ENCODE data around the gene HADHB.
A peak's percentile ranks its signal among the peaks of the same experiment; 100 is the strongest.
"Not testable (repeated sequence)": the region's sequence is repeated elsewhere in the genome, so short reads cannot be mapped to it uniquely, and the experiment has no call there.

The HADHB gene

DNA sequence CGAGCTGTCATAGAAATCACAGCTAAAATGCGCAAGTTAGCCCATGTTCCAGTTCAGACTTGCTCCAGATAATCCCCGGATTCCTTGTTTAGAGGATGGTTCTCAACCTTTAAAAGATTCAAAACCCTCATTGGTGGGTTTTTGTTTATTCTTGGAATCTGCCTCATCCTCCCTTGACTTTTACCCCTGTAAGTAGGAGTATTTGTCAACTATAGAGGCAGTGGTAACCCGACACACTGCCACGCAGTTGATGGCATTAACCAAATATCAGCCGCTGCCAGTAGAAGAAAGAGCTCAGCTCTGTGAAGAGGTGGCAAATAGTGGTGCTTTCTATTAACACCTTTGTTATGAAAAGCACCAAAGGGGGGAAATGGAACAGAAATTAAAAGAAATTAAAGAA, 60.8 kb downstream of the HADHB start:
- no peak for TF ChIP-seq Cebpa-rat (IDR thresholded peaks at IDR 0.05)

DNA sequence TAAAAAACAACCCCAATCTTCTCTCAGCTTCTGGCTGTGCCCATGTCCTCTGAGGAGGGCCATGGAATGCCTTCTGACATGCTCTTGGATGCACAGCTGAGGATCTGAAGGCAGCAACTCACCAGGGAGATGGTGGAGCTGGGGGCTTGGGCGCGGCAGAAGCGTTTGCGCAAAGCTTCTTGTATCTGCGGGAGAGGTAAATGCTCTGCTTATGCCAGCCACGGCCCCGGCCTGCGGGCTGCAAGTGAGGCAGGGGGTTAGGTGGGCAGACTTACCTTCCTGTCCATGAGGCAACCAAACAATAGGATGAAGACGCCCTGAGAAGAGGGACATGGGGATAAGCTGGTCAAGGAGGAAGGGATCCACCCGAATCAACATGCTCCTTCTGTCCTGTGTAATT, 65.2 kb downstream of the HADHB start:
- TF ChIP-seq Cebpa-rat (IDR thresholded peaks at IDR 0.05), result no peak

More for the DNA sequence above, 60.8 kb downstream of the HADHB start:
- H3K27me3 ChIP-seq, result no peaks in the 10 kb centered on the region
- H3K4me1 ChIP-seq, result peaks cover 2% of the 10 kb centered on the region
- no peaks in the 10 kb centered on the region for H4K20me1 ChIP-seq
- no peaks in the 10 kb centered on the region for H3K36me3 ChIP-seq
- H3K9ac ChIP-seq, result no peak overlapping the region
- H3K4me3 ChIP-seq, result no peak overlapping the region
- H3K27ac ChIP-seq, result no peak overlapping the region
- no peak overlapping the region for H3K4me2 ChIP-seq
- H3K9me3 ChIP-seq, result no peaks in the 10 kb centered on the region

DNA sequence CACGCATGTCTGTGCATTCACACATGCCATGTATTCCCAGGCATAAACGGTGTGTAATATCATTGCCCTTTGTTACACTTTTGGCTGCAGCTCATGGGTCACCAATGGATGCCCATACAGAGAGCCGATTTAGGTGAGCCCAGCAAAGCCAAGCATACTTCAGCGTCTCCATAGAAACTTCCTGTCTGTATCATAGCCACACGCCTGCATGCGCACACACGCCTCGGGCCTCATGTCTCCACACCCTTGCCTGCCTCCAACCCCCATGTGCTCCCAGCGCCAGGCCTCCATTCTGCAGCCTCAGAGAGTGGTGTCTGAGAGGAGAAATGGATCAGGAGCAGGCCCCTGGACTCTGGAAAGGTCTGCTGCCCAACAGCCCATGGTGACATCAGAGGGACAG, 67.7 kb downstream of the HADHB start:
- H3K27me3 ChIP-seq, result no peaks in the 10 kb centered on the region
- no peak overlapping the region for H3K9ac ChIP-seq
- no peak overlapping the region for H3K27ac ChIP-seq
- no peaks in the 10 kb centered on the region for H3K4me1 ChIP-seq
- no peak for TF ChIP-seq Cebpa-rat (IDR thresholded peaks at IDR 0.05)
- no peaks in the 10 kb centered on the region for H4K20me1 ChIP-seq
- no peak overlapping the region for H3K4me2 ChIP-seq
- H3K9me3 ChIP-seq, result no peaks in the 10 kb centered on the region
- H3K36me3 ChIP-seq, result no peaks in the 10 kb centered on the region
- no peak overlapping the region for H3K4me3 ChIP-seq

More for the DNA sequence above, 65.2 kb downstream of the HADHB start:
- no peak overlapping the region for H3K27ac ChIP-seq
- no peaks in the 10 kb centered on the region for H4K20me1 ChIP-seq
- no peak overlapping the region for H3K9ac ChIP-seq
- H3K4me3 ChIP-seq, result no peak overlapping the region
- H3K27me3 ChIP-seq, result no peaks in the 10 kb centered on the region
- no peaks in the 10 kb centered on the region for H3K36me3 ChIP-seq
- no peak overlapping the region for H3K4me2 ChIP-seq
- H3K9me3 ChIP-seq, result no peaks in the 10 kb centered on the region
- no peaks in the 10 kb centered on the region for H3K4me1 ChIP-seq

DNA sequence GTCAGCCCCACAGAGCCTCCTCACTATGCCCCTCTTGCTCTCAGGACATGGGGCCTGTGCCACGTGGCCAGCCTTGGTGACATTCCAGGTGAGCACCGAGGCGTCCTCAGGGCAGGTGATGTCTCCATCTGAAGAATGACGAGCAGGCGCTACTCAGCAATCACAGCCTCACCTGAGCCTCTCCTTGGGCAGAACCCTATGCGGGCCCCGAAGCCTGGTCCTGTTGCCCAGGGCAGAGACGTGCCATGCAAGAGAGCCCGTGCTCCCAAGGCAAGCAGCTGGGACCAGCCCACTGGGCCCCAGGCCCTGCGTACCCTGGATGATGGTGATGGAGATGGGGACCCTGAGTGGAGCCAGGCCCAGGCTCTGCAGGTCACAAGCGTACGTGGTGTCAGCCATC, 68.7 kb downstream of the HADHB start:
- TF ChIP-seq Cebpa-rat (IDR thresholded peaks at IDR 0.05), result no peak
- Histone ChIP-seq H3K4me2 (no peak overlapping the region), H3K9ac (no peak overlapping the region), H4K20me1 (no peaks in the 10 kb centered on the region), H3K9me3 (no peaks in the 10 kb centered on the region), H3K36me3 (no peaks in the 10 kb centered on the region), H3K4me3 (no peak overlapping the region), H3K27ac (no peak overlapping the region), H3K4me1 (no peaks in the 10 kb centered on the region), H3K27me3 (no peaks in the 10 kb centered on the region)

DNA sequence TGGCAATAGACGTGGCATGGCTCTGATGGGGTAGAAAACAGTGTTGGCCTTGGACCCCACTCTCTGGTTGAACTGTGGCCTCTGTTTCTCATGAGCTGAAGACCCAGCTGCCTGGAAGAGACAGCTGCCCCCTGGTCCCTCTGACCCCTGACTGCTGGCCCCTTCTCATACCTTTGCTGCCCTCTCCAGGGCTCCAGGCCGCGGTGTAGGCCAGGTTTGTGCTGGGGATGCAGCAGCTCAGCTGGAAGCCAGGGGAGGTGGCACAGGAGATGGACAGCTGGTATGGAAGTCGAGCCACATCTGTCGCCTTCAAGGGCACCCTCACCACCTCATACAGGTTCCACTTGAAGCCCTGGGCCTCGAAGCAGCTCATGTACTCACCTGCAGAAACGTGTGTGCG, 69.5 kb downstream of the HADHB start:
- Histone ChIP-seq H3K27ac (no peak overlapping the region), H3K4me2 (no peak overlapping the region), H3K9ac (no peak overlapping the region), H3K36me3 (no peaks in the 10 kb centered on the region), H3K4me1 (no peaks in the 10 kb centered on the region), H3K27me3 (no peaks in the 10 kb centered on the region), H3K9me3 (no peaks in the 10 kb centered on the region), H4K20me1 (no peaks in the 10 kb centered on the region), H3K4me3 (no peak overlapping the region)
- no peak for TF ChIP-seq Cebpa-rat (IDR thresholded peaks at IDR 0.05)

DNA sequence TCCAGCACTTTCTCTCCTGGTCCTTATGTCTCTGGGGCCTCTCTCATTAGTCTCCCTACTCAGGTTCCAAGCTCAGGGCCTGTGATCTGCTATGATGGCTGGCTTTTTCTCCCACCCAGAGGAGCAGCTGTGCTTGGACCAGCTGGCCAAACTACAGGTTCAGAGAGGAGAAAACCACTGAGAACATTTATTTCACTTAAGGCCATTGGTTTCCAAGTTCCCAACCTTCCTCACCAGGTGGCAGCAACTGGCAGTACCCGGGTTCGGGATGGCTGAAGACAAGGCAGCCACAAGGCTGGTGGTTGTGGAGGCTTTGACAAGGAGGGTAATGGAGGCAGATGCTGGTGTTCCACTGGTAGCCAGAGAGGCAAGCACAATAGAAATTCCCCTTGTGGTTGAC, 71.3 kb downstream of the HADHB start:
- no peak overlapping the region for H3K4me3 ChIP-seq
- H3K9ac ChIP-seq, result no peak overlapping the region
- no peak for TF ChIP-seq Cebpa-rat (IDR thresholded peaks at IDR 0.05)
- no peaks in the 10 kb centered on the region for H3K9me3 ChIP-seq
- no peaks in the 10 kb centered on the region for H3K4me1 ChIP-seq
- H3K36me3 ChIP-seq, result no peaks in the 10 kb centered on the region
- no peaks in the 10 kb centered on the region for H3K27me3 ChIP-seq
- no peaks in the 10 kb centered on the region for H4K20me1 ChIP-seq
- no peak overlapping the region for H3K27ac ChIP-seq
- no peak overlapping the region for H3K4me2 ChIP-seq

DNA sequence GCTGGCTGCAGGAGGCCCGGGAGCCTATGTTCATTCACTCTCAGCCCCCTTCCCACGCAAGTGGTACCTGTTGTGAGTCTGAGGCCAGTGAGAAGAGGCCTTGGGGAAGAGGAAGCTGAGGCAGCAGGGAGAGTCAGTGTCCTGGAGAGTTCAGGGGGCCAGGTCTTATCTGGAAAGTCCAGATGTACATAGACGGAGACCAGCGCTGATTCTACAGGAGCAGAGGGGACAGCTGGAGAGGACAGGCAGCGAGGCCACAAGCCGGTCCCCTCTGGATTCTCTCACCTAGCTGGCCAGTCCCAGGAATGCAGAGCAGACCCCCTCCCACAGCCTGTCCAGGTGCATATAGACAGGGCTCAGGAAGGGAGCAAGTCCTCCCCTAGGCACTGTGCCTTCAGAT, 72.1 kb downstream of the HADHB start:
- no peaks in the 10 kb centered on the region for H3K27me3 ChIP-seq
- TF ChIP-seq Cebpa-rat (IDR thresholded peaks at IDR 0.05), result no peak
- H3K36me3 ChIP-seq, result no peaks in the 10 kb centered on the region
- H3K4me3 ChIP-seq, result no peak overlapping the region
- no peak overlapping the region for H3K4me2 ChIP-seq
- no peaks in the 10 kb centered on the region for H3K4me1 ChIP-seq
- no peaks in the 10 kb centered on the region for H4K20me1 ChIP-seq
- H3K9me3 ChIP-seq, result no peaks in the 10 kb centered on the region
- H3K27ac ChIP-seq, result no peak overlapping the region
- H3K9ac ChIP-seq, result no peak overlapping the region

DNA sequence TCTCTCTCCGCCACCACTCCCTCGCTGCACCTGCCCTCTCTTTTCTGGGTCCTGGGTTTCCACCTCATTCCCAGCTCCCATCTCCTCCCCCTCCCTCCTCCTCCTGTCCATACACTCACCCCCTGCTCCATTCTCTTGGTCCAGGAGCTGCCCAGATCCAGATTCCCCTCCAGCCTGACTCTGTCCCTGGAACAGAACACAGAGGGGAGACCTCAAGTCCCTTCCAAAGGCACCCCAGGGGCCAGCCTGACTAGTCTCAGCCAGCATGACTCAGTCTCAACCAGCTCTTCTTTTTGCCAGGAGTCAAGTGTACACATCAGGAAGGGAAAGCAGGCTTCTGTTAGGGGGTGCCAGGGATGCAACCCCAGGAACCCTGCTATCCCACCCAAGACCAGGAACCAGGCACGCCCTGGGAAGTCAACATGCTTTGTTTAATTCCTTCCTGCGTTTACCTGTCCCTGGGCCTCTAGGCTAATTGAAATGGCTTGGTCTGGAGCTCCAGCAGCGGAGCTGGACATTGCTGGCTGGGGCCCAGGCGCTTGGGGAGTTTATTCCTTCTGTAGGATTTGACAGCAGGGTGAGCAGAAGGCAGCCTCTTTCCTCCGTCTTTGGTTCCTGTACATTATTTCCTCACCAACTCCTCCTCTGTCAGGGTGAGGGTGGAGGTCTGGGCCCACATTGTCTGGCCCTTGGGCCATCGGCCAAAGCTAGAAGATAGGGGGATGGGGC, 72.8 kb downstream of the HADHB start:
- no peaks in the 10 kb centered on the region for H4K20me1 ChIP-seq
- no peaks in the 10 kb centered on the region for H3K9me3 ChIP-seq
- H3K4me3 ChIP-seq, result no peak overlapping the region
- H3K27me3 ChIP-seq, result no peaks in the 10 kb centered on the region
- no peak overlapping the region for H3K9ac ChIP-seq
- no peaks in the 10 kb centered on the region for H3K36me3 ChIP-seq
- H3K4me2 ChIP-seq, result no peak overlapping the region
- H3K27ac ChIP-seq, result no peak overlapping the region
- H3K4me1 ChIP-seq, result no peaks in the 10 kb centered on the region
- no peak for TF ChIP-seq Cebpa-rat (IDR thresholded peaks at IDR 0.05)

DNA sequence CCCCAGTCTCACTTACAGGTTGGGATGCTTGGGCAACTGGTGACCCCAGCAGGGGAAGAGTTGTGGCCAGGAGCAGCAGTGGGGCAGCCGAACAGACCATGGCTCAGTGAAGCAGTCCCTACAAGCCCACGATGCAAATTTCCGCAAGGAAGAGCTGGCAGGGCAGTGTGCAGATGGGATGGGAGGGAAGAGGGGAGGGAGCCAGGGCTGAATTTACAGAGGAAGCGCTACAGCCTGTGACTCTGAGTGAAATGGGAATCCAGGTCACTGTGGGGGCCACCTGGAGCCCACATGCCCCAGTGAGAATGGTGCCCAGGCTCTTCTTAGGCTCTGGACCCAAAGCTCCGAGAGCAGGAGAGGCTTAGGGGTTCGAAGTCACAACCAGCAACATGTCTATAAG, 74.2 kb downstream of the HADHB start:
- H3K4me2 ChIP-seq, result no peak overlapping the region
- no peak overlapping the region for H3K4me3 ChIP-seq
- H3K9ac ChIP-seq, result no peak overlapping the region
- 0 out of 2 replicates have a peak overlapping the region, but pooled peaks have one; percentile 13 for H3K27ac ChIP-seq
- no peaks in the 10 kb centered on the region for H3K27me3 ChIP-seq
- H3K36me3 ChIP-seq, result no peaks in the 10 kb centered on the region
- no peaks in the 10 kb centered on the region for H3K4me1 ChIP-seq
- TF ChIP-seq Cebpa-rat (IDR thresholded peaks at IDR 0.05), result no peak
- no peaks in the 10 kb centered on the region for H4K20me1 ChIP-seq
- no peaks in the 10 kb centered on the region for H3K9me3 ChIP-seq

DNA sequence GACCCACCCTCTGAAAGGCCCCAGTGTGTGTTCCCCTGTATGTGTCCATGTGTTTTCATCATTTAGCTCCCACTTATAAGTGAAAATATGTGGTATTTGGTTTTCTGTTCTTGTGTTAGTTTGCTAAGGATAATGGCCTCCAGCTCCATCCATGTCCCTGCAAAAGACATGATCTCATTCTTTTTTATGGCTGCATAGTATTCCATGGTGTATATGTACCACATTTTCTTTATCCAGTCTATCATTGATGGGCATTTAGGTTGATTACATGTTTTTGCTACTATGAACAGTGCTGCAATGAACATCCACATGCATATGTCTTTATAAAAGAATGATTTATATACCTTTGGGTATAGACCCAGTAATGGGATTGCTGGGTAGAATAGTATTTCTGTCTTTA, 79.7 kb downstream of the HADHB start:
- H4K20me1 ChIP-seq, H3K9me3 ChIP-seq, H3K4me2 ChIP-seq, H3K4me3 ChIP-seq, H3K27me3 ChIP-seq, H3K9ac ChIP-seq, H3K27ac ChIP-seq, H3K36me3 ChIP-seq: not testable (repeated sequence)
- H3K4me1 ChIP-seq, result peaks cover 28% of the 10 kb centered on the region

DNA sequence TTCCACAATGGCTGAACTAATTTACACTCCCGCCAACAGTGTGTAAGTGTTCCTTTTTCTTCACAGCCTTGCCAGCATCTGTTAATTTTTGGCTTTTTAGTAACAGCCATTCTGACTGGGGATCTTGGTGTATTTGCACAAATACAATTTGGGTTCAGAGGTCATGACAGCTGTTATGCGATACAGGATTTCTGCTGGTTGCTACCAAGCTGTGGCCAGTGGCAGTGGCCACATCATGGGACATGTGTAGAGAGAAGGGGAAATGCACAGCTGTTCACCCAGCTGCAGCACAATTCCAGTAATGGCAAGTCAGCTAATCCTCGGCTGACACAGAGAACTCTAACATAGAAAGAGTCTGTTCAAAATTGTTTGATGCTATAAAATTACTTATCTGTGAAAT, 80.2 kb downstream of the HADHB start:
- Histone ChIP-seq H3K27ac (no peak overlapping the region), H3K27me3 (no peaks in the 10 kb centered on the region), H3K4me1 (peaks cover 32% of the 10 kb centered on the region), H3K9ac (no peak overlapping the region), H3K4me2 (no peak overlapping the region), H3K36me3 (no peaks in the 10 kb centered on the region), H4K20me1 (no peaks in the 10 kb centered on the region), H3K9me3 (no peaks in the 10 kb centered on the region), H3K4me3 (no peak overlapping the region)
- no peak for TF ChIP-seq Cebpa-rat (IDR thresholded peaks at IDR 0.05)

All from BLaER1 (cell line).